Prostate gland (tissue), 2 donors: ENCODE data around the gene RPL13.

ENCODE experiments used
- POLR2A ChIP-seq: fragments of 450-650 bp; IDR thresholded peaks from one replicate; pipeline ENCODE4 v1.6.1; 2016; ENCODE audit warnings: antibody characterized with exemption, mild to moderate bottlenecking
- POLR2AphosphoS5 ChIP-seq: sonication (generic); formaldehyde crosslinking; IDR thresholded peaks from one replicate; pipeline ENCODE4 v1.6.1; 2017; ENCODE audit warnings: antibody characterized with exemption
- TF ChIP-seq, protein P1 (sequence below), 4 experiments: fragments of 200-600 bp in 2 of 4; fragments of 450-650 bp in 2 of 4; sonication (generic) in 2 of 4; IDR thresholded peaks; 1 replicate in 3 of 4; 2 replicates in 1 of 4; pipeline ENCODE4 v1.5.1; 2016 to 2019; ENCODE audit warnings: antibody characterized with exemption in 4 of 4, mild to moderate bottlenecking in 2 of 4, moderate library complexity in 2 of 4

DNA sequence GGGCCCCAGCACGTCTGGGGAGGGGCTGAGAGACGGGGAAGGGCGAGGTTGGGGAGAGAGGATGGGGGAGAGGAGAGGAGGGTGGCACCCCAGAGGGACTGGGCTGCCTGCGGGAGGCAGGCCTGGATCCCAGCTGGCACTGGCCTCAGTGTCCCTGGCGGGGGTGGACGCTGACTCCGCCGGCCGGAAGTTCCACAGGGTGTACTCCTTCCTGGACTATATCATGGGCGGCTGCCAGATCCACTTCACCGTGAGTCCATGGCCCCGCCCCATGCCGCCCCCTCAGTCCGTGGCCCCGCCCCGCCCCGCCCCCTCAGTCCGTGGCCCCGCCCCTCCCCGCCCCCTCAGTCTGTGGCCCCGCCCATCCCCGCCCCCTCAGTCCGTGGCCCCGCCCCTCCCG, 26.4 kb downstream of the RPL13 start:
- no peak for TF ChIP-seq POLR2AphosphoS5
- TF ChIP-seq, protein P1, sequence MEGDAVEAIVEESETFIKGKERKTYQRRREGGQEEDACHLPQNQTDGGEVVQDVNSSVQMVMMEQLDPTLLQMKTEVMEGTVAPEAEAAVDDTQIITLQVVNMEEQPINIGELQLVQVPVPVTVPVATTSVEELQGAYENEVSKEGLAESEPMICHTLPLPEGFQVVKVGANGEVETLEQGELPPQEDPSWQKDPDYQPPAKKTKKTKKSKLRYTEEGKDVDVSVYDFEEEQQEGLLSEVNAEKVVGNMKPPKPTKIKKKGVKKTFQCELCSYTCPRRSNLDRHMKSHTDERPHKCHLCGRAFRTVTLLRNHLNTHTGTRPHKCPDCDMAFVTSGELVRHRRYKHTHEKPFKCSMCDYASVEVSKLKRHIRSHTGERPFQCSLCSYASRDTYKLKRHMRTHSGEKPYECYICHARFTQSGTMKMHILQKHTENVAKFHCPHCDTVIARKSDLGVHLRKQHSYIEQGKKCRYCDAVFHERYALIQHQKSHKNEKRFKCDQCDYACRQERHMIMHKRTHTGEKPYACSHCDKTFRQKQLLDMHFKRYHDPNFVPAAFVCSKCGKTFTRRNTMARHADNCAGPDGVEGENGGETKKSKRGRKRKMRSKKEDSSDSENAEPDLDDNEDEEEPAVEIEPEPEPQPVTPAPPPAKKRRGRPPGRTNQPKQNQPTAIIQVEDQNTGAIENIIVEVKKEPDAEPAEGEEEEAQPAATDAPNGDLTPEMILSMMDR (IDR thresholded peaks at IDR 0.05), result no peak
- no peak for TF ChIP-seq POLR2A
